ENCODE data around the gene TCF7.

The TCF7 gene

DNA sequence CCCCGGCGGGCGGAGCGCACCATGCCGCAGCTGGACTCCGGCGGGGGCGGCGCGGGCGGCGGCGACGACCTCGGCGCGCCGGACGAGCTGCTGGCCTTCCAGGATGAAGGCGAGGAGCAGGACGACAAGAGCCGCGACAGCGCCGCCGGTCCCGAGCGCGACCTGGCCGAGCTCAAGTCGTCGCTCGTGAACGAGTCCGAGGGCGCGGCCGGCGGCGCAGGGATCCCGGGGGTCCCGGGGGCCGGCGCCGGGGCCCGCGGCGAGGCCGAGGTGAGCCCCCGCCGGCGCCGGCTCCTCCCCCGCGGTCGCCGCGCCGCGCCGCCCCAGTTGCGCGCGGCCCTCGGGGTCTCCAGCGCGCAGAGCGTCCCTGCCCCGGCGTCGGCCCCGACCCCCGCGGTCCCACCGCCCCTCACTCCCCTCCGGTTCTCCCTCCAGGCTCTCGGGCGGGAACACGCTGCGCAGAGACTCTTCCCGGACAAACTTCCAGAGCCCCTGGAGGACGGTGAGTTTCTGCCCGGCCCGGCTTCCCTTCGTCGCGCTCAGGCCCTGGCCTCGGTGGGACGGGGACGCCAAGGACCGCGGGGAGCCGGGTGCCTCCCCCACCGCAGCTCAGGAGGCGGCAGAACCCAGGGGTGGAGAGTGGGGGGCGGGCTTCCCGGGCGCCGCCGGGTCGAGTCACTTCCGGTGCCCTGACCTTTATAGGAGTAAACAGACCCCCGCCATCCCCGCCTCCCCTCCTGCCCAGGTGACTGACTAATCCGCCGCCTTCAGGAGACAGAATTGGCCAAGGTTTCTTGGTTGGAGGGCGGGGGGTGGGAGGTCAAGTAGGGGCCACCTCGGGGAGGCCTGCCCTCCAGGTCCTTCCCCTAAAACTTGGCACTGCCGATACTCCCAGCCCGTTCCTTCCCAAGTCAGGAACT lies 665 bp downstream of the TCF7 start:
- ChIA-PET CTCF (interaction anchor here (0.8 to 6.5 kb wide), 4 partner anchors 13 to 75 kb away, joined by 3 to 89 read pairs (median 14); no protein-coding TSS in a partner anchor), POLR2A (interaction anchor here (1.0 kb wide), 1 partner anchor 10 kb away, joined by 3 read pairs; no protein-coding TSS in a partner anchor)
- DNase-seq (ENCODE audit: low read depth, low spot score) = no peak
- peak overlapping the region; percentile 62 for H3K4me3 ChIP-seq (ENCODE audit: low read depth, low read length)
- TF ChIP-seq, protein P1, sequence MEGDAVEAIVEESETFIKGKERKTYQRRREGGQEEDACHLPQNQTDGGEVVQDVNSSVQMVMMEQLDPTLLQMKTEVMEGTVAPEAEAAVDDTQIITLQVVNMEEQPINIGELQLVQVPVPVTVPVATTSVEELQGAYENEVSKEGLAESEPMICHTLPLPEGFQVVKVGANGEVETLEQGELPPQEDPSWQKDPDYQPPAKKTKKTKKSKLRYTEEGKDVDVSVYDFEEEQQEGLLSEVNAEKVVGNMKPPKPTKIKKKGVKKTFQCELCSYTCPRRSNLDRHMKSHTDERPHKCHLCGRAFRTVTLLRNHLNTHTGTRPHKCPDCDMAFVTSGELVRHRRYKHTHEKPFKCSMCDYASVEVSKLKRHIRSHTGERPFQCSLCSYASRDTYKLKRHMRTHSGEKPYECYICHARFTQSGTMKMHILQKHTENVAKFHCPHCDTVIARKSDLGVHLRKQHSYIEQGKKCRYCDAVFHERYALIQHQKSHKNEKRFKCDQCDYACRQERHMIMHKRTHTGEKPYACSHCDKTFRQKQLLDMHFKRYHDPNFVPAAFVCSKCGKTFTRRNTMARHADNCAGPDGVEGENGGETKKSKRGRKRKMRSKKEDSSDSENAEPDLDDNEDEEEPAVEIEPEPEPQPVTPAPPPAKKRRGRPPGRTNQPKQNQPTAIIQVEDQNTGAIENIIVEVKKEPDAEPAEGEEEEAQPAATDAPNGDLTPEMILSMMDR (IDR thresholded peaks at IDR 0.05; ENCODE audit: insufficient read depth, low read length, missing control alignments) = no peak

- TF ChIP-seq, protein P1 (IDR thresholded peaks at IDR 0.05; ENCODE audit: insufficient read depth, low read length, missing control alignments) = no peak
- CTCF ChIA-PET = interaction anchor here (4.2 kb wide), 1 partner anchor 14 kb away, joined by 25 read pairs; no protein-coding TSS in a partner anchor
- POLR2A ChIA-PET = interaction anchor here (1.0 kb wide), 1 partner anchor 10 kb away, joined by 3 read pairs; no protein-coding TSS in a partner anchor
- H3K4me3 ChIP-seq (ENCODE audit: low read depth, low read length) = no peak overlapping the region
- no peak for DNase-seq (ENCODE audit: low read depth, low spot score)
Observed at GRCh38 chr5:134115806-134116175, 1.3 kb downstream of the TCF7 start.

- TF ChIP-seq, protein P1 (IDR thresholded peaks at IDR 0.05; ENCODE audit: insufficient read depth, low read length, missing control alignments) = no peak
- no peak overlapping the region for H3K4me3 ChIP-seq (ENCODE audit: low read depth, low read length)
- POLR2A ChIA-PET = interaction anchor here (1.0 kb wide), 1 partner anchor 9 kb away, joined by 3 read pairs; no protein-coding TSS in a partner anchor
- CTCF ChIA-PET = interaction anchor here (4.2 kb wide), 1 partner anchor 14 kb away, joined by 25 read pairs; no protein-coding TSS in a partner anchor
- DNase-seq (ENCODE audit: low read depth, low spot score) = no peak
Observed at GRCh38 chr5:134116286-134116685, 1.8 kb downstream of the TCF7 start.

GRCh38 chr5:134116789-134117761 lies 2.6 kb downstream of the TCF7 start:
- TF ChIP-seq, protein P1 (IDR thresholded peaks at IDR 0.05; ENCODE audit: insufficient read depth, low read length, missing control alignments) = no peak
- ChIA-PET CTCF (interaction anchor here (2.5 to 31.7 kb wide), 3 partner anchors 15 to 77 kb away, joined by 11 to 659 read pairs (median 25); no protein-coding TSS in a partner anchor), POLR2A (no interaction called here)
- H3K4me3 ChIP-seq (ENCODE audit: low read depth, low read length) = no peak overlapping the region
- DNase-seq (ENCODE audit: low read depth, low spot score) = no peak

DNA sequence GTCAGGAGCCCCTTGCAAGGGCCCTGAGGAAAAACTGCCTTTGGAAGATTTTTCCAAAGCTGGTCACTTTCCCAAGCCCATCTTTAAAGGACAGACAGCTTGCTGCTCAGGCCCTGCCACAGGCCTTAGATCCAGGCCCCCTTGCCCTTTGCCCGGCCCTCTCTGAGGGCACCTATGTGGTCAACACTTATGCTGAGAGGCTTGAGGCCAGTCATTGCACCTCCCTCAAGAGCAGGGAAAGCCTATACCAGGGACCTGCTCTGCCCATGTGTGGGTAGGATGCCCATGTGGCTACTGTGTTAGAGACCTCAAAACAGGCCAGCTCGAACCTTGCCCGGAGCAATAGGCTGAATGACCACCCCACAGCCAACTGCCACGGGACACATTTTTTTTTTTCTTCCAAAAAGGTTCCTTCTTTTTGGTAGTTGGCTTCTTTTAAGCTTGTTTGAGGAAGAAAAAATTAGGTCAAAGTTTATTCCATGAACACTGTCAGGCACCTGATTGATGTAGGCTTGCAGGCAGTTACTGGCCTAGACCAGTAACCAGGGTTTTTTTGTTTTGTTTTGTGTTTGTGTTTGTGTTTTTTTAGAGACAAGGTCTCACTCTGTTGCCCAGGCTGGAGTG lies 3.8 kb downstream of the TCF7 start:
- no peak for DNase-seq (ENCODE audit: low read depth, low spot score)
- H3K4me3 ChIP-seq (ENCODE audit: low read depth, low read length) = no peak overlapping the region
- TF ChIP-seq, protein P1 (IDR thresholded peaks at IDR 0.05; ENCODE audit: insufficient read depth, low read length, missing control alignments) = no peak
- ChIA-PET POLR2A (no interaction called here), CTCF (interaction anchor here (2.5 to 31.7 kb wide), 3 partner anchors 17 to 79 kb away, joined by 11 to 659 read pairs (median 25); no protein-coding TSS in a partner anchor)
